GM19324 (cell line): Measurements from ENCODE around the gene FBXL19.

Experiments
- ATAC-seq: cut with Tn5 transposase; IDR thresholded peaks from one replicate; pipeline ENCODE4 v1.9.1; 2021; ENCODE audit warnings: mild to moderate bottlenecking, moderate library complexity; ENCODE audit not compliant: unreplicated experiment, low FRiP score

FBXL19 gene

DNA sequence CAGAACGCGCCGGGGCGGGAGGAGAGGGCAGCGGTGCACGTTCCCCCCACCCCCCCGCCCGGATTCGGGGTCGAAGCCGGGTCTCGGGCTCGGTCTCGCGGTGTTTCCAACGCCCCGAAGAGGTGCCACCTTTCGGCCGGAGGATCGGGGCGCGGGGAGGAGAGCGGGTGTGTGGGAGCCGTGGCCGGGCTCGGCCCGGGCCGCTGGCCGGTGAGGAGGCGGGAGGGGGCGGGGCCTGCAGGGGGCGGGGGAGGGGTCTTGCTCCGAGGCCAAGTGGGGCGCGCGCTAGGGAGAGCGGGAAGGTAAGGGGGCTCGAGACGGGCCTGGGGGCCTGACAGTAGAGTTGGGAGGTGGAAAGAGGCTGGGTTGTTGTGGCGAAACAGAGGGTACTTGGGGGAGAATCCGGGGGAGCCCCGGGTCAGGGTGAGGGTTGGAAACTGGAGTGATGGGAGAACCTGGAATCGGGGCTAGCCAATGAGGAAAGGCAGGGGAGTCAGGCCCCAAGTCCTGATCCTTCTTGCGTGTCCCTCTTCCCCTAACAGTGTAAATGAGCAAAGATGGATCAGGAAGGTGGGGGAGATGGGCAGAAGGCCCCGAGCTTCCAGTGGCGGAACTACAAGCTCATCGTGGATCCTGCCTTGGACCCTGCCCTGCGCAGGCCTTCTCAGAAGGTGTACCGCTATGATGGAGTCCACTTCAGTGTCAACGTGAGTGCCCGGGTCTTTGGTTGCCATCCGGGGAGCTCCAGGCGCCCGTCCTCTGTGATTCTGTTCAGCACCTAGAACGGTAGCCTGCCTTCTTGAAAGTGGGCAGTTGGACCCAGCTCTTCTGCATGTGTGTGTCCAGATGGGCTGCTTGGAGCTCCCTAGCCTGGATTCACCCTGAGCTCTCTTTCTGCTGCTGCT, 35.1 kb downstream of the FBXL19 start:
- peak; percentile 18 for ATAC-seq

DNA sequence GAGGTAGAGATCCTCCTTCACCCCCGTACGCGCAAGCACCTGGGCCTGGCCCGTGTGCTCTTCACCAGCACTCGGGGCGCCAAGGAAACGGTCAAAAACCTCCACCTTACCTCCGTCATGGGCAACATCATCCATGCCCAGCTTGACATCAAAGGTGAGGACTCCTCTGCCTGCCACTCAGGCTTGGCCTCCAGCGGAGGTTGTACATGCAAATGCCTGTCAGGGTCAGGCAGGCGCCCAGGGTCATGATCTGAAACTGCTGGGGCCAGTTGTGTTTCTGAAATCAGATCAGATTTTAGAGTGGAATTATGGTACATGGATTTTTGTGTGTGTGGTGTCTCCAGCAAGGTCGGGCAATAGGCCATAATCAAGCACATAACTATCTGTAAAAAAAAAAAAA, 38.0 kb downstream of the FBXL19 start:
- no peak for ATAC-seq

DNA sequence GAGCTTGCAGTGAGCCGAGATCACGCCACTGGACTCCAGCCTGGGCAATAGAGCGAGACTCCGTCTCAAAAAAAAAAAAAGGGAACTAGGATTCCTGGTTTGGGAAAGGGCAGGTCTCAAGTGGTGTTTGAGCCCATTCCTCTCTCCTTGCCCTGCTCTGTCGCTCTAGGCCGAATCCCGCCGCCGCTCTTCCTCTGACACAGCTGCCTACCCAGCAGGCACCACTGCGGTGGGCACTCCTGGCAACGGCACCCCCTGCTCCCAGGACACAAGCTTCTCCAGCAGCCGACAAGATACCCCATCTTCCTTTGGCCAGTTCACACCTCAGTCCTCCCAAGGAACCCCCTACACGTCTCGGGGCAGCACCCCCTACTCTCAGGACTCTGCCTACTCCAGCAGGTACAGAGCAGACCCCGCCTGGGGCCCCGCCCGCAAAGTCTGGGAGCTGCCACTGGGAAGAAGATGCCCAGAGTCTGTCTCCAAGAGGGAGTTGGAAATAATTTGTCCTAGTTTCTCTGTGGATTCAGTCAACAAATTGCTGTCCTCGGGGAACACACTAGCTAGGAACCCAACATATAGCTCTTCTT, 40.6 kb downstream of the FBXL19 start:
- ATAC-seq = no peak

DNA sequence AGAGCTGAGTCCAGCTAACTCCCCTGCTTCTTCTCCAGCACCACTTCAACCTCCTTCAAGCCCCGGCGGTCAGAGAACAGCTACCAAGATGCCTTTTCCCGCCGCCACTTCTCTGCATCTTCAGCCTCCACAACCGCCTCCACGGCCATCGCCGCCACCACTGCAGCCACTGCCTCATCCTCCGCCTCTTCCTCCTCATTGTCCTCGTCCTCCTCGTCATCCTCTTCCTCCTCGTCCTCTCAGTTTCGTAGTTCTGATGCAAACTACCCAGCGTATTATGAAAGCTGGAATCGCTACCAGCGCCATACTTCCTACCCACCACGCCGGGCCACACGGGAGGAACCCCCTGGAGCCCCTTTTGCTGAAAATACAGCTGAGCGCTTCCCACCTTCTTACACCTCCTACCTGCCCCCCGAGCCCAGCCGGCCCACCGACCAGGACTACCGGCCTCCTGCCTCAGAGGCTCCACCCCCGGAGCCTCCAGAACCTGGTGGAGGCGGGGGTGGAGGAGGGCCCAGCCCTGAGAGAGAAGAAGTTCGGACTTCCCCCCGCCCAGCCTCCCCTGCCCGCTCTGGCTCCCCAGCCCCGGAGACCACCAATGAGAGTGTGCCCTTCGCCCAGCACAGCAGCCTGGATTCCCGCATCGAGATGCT, 41.3 kb downstream of the FBXL19 start:
- no peak for ATAC-seq

DNA sequence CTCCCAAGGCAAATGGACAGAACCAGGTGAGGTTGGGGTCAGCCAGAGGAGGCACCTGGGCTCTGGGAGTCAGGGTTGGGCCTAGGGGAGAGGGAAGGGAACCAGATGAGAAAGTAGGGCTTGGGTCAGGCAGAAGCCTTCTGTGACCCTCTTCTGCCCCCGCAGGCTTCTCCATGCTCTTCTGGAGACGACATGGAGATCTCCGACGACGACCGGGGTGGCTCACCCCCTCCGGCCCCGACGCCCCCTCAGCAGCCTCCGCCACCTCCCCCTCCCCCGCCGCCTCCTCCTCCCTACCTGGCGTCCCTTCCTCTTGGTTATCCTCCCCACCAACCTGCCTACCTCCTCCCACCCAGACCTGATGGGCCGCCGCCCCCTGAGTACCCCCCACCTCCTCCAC, 42.1 kb downstream of the FBXL19 start:
- no peak for ATAC-seq

DNA sequence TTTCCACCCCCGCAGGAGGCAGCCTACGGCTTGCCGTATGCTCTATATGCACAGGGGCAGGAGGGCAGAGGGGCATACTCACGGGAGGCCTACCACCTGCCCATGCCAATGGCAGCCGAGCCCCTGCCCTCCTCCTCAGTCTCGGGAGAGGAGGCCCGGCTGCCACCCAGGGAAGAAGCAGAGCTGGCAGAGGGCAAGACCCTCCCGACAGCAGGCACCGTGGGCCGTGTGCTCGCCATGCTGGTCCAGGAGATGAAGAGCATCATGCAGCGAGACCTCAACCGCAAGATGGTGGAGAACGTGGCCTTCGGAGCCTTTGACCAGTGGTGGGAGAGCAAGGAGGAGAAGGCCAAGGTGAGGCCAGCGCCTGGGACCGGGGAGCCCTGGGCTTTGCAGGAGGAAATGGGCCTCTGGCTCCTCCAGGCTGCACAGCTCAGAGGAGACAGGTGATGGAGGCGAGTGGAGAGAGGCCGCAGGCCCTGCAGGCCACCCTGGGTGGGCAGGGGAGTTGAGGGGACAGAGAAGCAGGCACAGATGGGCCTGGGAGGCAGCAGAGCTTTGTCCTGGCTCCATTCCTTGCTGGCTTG, 42.8 kb downstream of the FBXL19 start:
- no peak for ATAC-seq

DNA sequence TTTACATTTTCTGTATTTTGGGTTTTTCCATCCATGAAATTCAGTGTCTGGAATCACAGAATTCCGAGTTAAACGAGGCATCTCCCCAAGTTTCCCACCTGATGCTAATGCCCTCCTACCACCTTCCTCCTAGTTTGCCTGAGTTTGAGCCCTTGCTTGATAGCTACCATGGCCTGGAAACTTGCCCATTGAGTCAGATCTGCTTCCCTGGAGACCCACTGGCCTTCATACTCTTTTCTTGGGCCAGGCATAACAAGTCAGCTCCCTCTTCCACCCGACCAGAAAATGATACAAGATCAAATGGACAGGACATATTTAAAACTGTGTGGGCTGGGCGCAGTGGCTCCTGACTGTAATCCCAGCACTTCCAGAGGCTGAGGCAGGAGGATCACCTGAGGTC, 44.4 kb downstream of the FBXL19 start:
- ATAC-seq = no peak

DNA sequence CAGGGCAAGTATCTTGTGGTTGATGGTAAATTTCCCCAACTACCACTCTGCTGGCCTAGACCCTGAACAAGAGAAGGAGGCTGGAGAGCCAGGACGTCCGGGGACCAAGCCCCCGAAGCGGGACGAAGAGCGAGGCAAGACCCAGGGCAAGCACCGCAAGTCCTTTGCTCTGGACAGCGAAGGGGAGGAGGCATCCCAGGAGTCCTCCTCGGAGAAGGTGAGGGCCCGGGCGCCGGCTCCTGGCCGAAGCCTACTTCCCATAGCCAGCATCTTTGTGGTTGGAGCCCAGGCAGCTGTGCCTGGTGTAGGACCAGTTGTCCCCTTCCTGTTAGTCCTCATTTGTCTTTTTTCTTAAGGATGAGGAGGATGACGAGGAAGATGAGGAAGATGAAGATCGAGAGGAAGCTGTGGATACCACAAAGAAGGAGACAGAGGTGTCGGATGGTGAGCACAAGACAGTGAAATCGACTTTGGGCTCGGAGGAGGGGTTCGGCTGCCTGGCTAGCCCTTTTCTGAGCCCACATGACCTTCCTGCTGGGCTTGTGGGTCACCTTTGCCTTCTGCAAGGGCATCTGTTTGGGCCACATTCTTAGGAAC, 46.0 kb downstream of the FBXL19 start:
- ATAC-seq = no peak

DNA sequence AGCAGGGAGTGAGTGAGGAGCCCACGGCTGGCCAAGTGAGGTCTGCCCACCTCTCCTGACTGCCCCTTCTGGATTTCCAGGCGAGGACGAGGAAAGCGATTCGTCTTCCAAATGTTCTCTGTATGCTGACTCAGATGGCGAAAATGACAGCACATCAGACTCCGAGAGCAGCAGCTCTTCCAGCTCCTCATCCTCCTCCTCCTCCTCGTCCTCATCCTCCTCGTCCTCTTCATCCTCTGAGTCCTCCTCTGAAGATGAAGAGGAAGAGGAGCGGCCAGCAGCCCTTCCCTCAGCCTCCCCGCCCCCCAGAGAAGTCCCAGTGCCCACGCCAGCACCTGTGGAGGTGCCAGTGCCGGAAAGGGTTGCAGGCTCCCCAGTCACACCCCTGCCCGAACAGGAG, 47.9 kb downstream of the FBXL19 start:
- no peak for ATAC-seq

DNA sequence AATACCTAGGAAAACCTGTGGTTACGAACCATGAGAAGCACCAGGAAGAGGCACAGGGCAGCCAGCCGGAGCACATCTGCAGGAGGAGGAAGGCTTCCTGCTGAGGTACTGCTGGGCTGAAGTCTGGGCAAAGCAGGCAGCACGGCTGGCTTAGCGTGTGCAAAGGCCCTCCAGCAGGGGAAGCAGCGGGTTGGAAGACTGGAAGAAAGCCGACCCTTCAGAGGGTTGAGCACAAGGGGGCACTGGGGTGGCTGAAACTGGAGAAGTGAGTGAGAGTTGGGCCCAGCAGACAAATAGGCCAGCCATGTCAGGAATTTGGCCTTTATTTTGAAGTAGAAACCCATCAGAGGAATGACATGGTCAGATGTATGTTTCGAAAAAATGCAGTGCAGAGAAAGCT, 49.5 kb downstream of the FBXL19 start:
- ATAC-seq = no peak

DNA sequence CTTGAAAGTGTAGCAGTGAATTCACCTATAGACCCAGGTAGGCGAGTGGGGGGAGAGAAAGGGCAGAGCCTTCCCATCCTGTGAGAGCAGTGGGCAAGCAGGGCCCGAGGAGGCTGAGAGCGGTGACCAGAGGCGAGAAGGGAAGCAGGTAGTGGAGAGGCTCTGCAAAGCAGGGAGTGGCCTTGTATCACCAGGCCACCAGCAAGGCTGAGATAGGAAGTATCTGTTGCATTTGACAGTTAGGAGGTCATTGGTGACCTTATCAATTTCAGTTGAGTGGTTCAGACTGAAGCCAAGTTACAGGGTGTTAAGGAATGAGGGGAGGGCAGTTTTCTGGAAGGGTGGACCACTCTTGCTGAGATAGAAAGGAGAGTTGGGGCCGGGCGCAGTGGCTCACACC, 51.0 kb downstream of the FBXL19 start:
- no peak for ATAC-seq

DNA sequence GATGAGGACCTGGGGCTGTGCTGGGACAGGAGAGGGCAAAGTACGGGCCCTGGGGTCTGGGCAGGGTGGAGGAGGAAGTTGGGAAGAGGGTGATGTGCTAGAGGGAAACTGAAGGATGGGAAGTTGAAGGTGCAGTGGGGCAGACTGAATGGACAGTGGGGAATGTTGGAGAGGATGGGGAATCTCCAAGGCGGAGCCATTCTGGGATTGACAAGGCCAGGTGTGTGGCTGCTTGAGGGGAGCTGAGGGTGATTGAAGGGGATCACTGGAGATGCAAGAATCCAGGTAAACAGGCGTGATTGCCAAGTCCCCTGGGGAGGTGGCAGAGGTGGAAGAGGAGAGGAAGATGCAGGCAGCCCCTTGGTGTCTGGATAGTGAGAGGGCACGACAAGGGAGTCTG, 53.1 kb downstream of the FBXL19 start:
- ATAC-seq = no peak

DNA sequence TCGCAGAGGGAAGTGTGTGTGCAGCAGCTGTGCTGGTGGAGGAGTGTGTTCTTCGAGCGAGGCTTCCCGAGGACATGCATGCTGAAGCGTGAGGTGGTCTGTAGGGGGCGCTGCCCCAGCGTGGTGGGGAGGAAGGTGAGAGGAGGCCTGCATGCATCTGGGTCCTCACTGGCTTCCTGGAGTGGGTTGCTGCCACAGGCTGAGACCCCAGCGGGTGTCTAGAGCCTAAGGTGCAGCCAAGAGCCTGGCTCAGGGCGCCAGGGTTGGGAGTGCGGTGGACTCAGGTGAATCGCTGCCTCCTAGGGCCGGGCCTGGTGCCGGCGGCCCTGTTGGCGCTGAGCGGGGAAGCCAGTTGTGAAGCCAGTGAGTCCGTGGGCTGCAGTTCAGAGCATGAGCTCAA, 54.1 kb downstream of the FBXL19 start:
- no peak for ATAC-seq

DNA sequence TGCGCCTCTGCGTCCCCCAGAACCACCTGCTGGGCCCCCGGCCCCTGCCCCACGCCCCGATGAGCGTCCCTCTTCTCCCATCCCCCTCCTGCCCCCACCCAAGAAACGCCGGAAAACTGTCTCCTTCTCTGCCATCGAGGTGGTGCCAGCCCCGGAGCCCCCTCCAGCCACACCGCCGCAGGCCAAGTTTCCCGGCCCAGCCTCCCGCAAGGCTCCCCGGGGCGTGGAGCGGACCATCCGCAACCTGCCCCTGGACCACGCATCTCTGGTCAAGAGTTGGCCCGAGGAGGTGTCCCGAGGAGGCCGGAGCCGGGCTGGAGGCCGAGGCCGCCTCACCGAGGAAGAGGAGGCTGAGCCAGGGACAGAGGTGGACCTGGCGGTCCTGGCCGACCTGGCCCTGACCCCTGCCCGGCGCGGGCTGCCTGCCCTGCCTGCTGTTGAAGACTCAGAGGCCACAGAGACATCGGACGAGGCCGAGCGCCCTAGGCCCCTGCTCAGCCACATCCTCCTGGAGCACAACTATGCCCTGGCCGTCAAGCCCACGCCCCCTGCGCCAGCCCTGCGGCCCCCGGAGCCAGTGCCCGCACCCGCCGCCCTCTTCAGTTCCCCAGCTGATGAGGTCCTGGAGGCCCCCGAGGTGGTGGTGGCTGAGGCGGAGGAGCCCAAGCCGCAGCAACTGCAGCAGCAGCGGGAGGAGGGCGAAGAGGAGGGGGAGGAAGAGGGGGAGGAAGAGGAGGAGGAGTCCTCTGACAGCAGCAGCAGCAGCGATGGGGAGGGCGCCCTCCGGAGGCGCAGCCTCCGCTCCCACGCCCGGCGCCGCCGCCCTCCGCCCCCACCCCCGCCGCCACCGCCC, 56.0 kb downstream of the FBXL19 start:
- ATAC-seq = no peak

DNA sequence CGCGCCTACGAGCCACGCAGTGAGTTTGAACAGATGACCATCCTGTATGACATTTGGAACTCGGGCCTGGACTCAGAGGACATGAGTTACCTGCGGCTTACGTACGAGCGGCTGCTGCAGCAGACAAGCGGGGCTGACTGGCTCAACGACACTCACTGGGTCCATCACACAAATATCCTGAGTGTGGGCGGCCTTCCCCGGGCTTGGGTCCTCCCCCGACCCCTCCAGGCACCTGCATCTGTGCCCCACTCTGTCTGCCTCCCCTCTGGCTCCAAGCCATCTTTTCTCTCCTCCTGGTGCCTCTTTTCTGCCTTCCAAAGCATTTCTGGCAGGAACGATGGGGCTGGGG, 56.6 kb downstream of the FBXL19 start:
- no peak for ATAC-seq

DNA sequence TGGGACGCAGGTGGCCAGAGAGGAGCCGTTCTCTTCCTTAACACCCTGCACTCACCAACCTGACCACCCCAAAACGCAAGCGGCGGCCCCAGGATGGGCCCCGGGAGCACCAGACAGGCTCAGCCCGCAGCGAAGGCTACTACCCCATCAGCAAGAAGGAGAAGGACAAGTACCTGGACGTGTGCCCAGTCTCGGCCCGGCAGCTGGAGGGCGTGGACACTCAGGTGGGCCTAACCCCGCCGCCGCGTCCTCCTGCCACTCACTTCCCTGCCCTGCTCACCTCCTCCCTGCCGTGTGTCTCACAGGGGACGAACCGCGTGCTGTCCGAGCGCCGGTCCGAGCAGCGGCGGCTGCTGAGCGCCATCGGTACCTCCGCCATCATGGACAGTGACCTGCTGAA, 57.1 kb downstream of the FBXL19 start:
- ATAC-seq = no peak

DNA sequence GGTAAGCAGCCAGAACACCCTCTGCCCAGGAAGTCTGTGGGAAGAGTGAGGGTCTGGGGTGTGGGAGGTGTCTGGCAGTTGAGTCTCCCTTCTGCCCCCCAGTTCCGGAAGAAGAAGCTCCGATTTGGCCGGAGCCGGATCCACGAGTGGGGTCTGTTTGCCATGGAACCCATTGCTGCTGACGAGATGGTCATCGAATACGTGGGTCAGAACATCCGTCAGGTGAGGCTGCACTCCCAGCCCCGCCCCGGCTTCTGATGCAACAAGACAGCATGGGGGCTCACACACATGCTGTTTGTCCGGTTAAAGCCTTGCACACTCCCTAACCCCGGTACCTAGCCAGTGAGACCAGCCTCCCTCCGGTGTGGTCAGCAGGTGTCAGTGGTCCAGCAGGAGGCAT, 57.6 kb downstream of the FBXL19 start:
- no peak for ATAC-seq

DNA sequence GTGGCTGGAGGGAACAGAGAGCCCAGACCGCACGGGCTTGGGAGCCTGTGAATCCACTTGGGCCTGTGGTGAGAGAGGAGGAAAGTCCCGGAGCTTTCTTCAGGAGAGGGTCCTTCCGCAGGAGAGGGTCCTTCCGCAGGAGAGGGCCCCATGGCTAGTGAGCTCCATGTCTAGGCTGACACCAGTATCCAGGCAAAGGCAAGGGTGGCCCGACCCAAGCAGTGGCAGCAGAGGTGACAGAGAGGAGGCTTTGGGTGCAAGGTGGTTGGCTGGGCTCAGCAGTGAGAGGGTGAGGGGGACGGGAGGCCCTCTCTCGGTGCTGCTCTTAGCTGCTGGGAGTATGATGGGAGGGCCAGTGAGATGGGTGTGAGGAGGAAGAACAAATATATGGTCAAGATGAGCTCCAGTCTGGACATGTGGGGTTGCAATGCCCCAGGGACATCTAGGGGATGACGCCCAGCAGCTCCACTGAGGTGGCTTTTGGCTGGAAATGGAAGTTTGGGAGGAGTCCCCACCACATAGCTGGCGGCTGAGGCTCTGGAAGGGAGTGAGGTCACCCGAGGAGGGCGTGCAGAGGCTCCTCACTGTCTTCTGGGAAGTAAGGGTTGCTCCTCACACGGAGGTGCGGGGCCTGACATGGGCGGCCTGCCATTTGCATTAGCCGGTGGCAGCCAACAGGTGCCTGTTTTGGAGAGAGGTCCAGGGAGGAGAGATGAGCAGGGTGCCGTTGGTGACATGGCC, 59.3 kb downstream of the FBXL19 start:
- ATAC-seq = no peak

DNA sequence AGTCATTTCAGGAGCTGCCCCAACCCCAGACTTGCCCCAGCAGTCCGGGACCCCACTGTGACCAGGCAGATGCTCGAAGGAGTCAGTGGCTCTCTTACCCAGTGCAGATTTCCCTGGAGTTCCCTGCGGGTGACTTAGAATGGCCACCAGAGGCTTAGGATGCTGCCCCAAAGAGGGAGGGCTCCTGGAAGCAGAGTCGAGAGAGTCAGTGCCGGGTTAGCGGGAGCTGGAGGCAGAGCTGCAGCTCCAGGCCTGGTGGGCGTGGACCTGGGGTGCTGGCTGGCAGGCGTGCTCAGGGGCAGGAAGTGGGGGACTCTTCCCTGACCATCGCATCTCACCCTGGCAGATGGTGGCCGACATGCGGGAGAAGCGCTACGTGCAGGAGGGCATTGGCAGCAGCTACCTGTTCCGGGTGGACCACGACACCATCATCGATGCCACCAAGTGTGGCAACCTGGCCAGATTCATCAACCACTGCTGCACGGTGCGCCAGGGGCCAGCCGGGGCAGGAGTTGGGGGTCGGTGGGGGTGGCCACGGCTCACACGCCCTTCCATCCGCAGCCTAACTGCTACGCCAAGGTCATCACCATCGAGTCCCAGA, 60.0 kb downstream of the FBXL19 start:
- no peak for ATAC-seq
